ENCODE measurements around the gene HTT.

Gene HTT

GRCh38 chr4:3223956-3224748, 149.7 kb downstream of the HTT start:
- DNase-seq, result no peak

GRCh38 chr4:3225071-3225850, 150.8 kb downstream of the HTT start:
- DNase-seq, result no peak

GRCh38 chr4:3225936-3226335, 151.5 kb downstream of the HTT start:
- no peak for DNase-seq

DNA sequence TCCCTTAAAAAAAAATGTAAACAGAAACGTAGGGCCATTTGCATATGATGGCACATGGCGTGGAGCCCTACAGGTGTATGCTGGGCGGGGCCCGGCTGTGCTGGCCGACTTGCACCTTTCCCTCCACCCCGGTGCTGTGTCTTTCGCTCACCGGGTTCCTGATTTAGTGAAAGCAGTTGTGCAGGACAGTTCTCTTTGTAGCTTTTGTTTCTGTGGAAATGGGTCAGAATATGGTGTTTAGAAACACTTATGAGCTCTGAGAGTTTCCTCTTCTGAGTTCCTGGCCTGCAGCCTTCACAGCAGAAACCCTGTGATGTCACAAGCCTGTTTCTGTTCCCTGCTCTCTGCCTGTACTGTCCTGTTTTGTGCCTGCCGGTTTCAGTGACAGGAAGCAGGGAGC, 152.0 kb downstream of the HTT start:
- no peak for DNase-seq

- DNase-seq, result no peak
Measured at GRCh38 chr4:3226944-3227343, 152.5 kb downstream of the HTT start.

DNA sequence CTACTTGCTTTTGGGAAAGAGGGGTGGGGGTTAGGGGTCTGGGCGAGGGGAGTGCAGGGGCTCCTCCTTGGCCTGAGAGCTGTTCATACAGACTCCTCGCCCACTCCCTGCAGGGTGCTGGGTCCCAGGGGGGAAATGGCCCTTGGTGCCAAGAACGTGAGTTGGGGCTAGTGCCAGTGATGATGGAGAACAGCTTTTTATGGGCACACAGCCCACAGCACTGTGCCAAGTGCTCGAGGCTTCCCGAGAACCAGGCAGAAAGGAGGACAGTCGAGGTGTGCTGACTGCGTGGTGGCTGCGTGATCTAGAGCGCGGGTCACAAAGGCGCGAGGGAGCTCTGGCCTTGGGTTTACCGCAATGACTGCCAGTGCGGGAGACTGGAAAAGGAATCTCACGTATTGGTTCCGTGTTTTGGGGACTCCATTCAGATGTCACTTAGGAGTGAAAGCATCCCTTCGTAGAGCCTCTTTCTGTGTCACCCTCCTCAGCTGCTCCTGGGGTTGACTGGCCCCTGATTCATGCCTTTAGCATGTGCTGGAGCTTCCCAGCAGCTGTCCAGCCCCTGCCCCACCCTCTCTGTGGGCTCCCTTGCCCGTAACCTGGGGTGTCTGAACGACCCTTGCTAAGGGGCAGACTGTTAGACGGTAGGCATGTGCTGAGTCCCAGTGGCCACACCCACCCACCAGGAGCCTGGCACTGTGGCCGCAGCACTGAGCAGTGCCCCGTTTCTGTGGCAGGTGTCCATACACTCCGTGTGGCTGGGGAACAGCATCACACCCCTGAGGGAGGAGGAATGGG, 153.6 kb downstream of the HTT start:
- no peak for DNase-seq

DNA sequence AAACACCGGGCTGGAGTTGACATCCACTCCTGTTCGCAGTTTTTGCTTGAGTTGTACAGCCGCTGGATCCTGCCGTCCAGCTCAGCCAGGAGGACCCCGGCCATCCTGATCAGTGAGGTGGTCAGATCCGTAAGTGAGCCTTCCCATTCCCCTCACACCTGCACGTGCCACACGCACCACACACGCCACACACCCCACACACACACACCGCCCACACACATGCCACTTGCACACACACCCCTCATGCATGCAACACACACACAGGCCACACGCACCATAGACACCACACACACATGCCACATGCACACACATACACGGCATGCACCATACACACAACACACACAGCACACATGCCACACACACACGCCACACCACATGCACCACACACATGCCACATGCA, 154.4 kb downstream of the HTT start:
- DNase-seq, result no peak

DNA sequence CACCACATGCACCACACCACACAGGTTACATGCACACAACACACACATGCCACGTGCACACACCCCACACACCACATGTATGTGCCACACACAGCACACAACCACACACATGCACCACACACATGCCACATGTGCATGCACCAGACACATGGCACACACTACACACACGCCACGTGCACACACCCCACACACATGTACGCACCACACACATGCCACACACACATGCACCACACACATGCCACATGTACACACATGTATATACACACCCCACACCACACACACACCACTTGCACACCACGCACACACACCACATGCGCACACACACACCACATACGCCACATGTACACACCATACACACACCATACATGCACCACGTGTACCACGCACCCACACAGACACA, 154.8 kb downstream of the HTT start:
- no peak for DNase-seq

DNA sequence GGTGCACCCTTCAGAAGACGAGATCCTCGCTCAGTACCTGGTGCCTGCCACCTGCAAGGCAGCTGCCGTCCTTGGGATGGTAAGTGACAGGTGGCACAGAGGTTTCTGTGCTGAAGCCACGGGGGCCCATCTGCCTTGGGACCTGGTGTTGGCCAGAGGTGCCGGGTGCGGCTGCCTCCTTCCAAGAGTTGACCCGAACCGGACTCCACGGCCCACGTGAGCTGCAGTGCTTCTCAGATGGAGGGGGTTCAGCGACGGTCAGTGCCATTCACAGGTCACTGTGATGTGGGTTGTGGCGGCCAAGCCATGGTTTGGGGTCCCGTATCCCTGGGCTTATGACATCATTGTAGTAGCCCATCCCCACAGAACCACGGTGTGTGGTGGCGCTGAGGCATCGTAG, 155.5 kb downstream of the HTT start:
- DNase-seq, result no peak

- no peak for DNase-seq
Measured at GRCh38 chr4:3231471-3231870, 157.0 kb downstream of the HTT start.

GRCh38 chr4:3232001-3232400, 157.5 kb downstream of the HTT start:
- no peak for DNase-seq

- no peak for DNase-seq
Measured at GRCh38 chr4:3232871-3233271, 158.4 kb downstream of the HTT start.

- DNase-seq, result no peak
Measured at GRCh38 chr4:3233391-3234071, 159.1 kb downstream of the HTT start.

- DNase-seq, result no peak
Measured at GRCh38 chr4:3234171-3235029, 159.9 kb downstream of the HTT start.

DNA sequence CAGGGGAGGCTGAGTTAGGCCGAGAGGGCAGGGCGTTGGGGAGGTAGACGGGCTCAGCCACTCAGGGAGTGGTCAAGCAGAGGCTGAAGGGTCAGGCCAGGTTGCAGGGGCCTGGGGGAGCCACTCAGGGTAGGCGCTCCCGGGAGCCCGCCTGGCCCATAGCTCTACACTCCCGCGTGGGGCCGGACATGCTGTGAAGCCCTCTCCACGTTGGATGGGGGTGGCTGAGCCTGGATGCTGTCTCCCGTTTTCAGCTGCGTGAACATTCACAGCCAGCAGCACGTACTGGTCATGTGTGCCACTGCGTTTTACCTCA, 160.5 kb downstream of the HTT start:
- no peak for DNase-seq

GRCh38 chr4:3235581-3235980, 161.1 kb downstream of the HTT start:
- no peak for DNase-seq

GRCh38 chr4:3236326-3236878, 161.9 kb downstream of the HTT start:
- DNase-seq, result no peak

GRCh38 chr4:3237266-3237665, 162.8 kb downstream of the HTT start:
- no peak for DNase-seq

GRCh38 chr4:3237712-3238560, 163.5 kb downstream of the HTT start:
- no peak for DNase-seq

DNA sequence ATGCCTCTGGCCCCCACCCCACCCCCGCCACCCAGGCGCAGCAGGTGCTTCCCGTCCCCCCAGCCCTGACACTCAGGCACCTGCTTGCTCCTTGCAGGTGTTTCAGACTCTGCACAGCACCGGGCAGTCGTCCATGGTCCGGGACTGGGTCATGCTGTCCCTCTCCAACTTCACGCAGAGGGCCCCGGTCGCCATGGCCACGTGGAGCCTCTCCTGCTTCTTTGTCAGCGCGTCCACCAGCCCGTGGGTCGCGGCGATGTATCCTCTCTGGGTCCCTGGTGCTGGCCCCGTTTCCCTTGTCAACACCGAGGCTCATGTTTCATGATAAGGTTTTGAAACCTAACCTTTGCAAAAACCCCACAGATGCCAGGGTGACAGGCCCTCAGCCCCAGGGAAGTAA, 164.2 kb downstream of the HTT start:
- DNase-seq, result no peak

- no peak for DNase-seq
Measured at GRCh38 chr4:3239303-3239702, 164.8 kb downstream of the HTT start.

Measured in NCI-H510A treated with DMSO at 0.1 percent for 48 hours (cell line).